SK-N-SH (cell line): ENCODE measurements around the gene DYNC1H1. TPM values are rescaled to one million over a fixed set of nuclear protein-coding genes. Genes with fewer than 3 reads are reported as not detected.

Source experiments
- CTCF ChIA-PET: fragments of 300-600, 350-600 bp; formaldehyde crosslinking; extraction: SDS; loops from one replicate; lab custom pipeline; 2021; lab: Yijun Ruan, JAX
- POLR2A ChIA-PET: fragments of 350-600 bp; sonication (Branson Sonifier 250); formaldehyde crosslinking; extraction: SDS; loops from one replicate; lab custom pipeline; 2020; ENCODE audit warnings: antibody characterized with exemption, inconsistent platforms; lab: Yijun Ruan, JAX
- DNase-seq: peaks from one replicate; pipeline ENCODE4 v3.0.0; 2012
- H2AFZ ChIP-seq: fragments of 200-600 bp; sonication (generic); 2 replicates; pipeline ENCODE4 v1.8.1; 2016; ENCODE audit warnings: antibody characterized with exemption, mild to moderate bottlenecking, low read depth
- H3F3A ChIP-seq: fragments of 200-600 bp; sonication (generic); replicated peaks from 2 replicates; pipeline ENCODE3; 2016; ENCODE audit warnings: antibody characterized with exemption, mild to moderate bottlenecking; ENCODE audit not compliant: insufficient read depth
- H3K27ac ChIP-seq, 2 experiments: fragments of 200-500 bp in 1 of 2; fragments of 200-600 bp in 1 of 2; sonication (Bioruptor generic) in 1 of 2; sonication (generic), shearing (Covaris generic) in 1 of 2; 2 replicates each; pipeline versions ENCODE4 v1.5.1 to v1.6.1; 2014 to 2016; ENCODE audit warnings: low read depth in 2 of 2, inconsistent platforms in 1 of 2, low read length in 1 of 2, mild to moderate bottlenecking in 1 of 2, mixed read lengths in 1 of 2
- H3K27me3 ChIP-seq: fragments of 200-600 bp; sonication (generic), shearing (Covaris generic); 2 replicates; pipeline ENCODE4 v1.6.1; 2016; ENCODE audit warnings: mixed run types; ENCODE audit not compliant: insufficient read depth
- H3K36me3 ChIP-seq, 2 experiments: fragments of 200-500 bp in 1 of 2; fragments of 200-600 bp in 1 of 2; sonication (Bioruptor generic) in 1 of 2; sonication (generic) in 1 of 2; replicated peaks in 1 of 2; 2 replicates each; pipeline versions ENCODE3 to v1.5.1; 2014 to 2016; ENCODE audit warnings: low read length in 1 of 2, mild to moderate bottlenecking in 1 of 2; ENCODE audit not compliant: insufficient read depth in 2 of 2, control insufficient read depth in 1 of 2
- H3K4me1 ChIP-seq, 2 experiments: fragments of 200-500 bp in 1 of 2; fragments of 200-600 bp in 1 of 2; sonication (Bioruptor generic) in 1 of 2; sonication (generic), shearing (Covaris generic) in 1 of 2; 2 replicates each; pipeline versions ENCODE4 v1.5.1 to v1.6.1; 2014 to 2016; ENCODE audit warnings: low read depth in 1 of 2, low read length in 1 of 2, mixed run types in 1 of 2; ENCODE audit not compliant: insufficient read depth in 2 of 2, control insufficient read depth in 1 of 2
- H3K4me2 ChIP-seq: fragments of 200-600 bp; sonication (generic), shearing (Covaris generic); 2 replicates; pipeline ENCODE4 v1.6.1; 2017; ENCODE audit warnings: mixed run types
- H3K4me3 ChIP-seq, 2 experiments: fragments of 200-500 bp in 1 of 2; fragments of 200-600 bp in 1 of 2; sonication (Bioruptor generic) in 1 of 2; sonication (generic), shearing (Covaris generic) in 1 of 2; 2 replicates each; pipeline versions ENCODE4 v1.5.1 to v1.8.1; 2014 to 2016; ENCODE audit warnings: low read depth in 2 of 2, inconsistent platforms in 1 of 2, low read length in 1 of 2, mild to moderate bottlenecking in 1 of 2, mixed read lengths in 1 of 2, moderate library complexity in 1 of 2
- H3K79me2 ChIP-seq: fragments of 200-600 bp; sonication (generic); 2 replicates; pipeline ENCODE4 v1.8.1; 2017; ENCODE audit warnings: mild to moderate bottlenecking; ENCODE audit not compliant: insufficient read depth
- H3K9ac ChIP-seq: fragments of 200-600 bp; sonication (generic); 2 replicates; pipeline ENCODE4 v1.6.1; 2017; ENCODE audit warnings: mixed run types
- H3K9me2 ChIP-seq: fragments of 200-600 bp; sonication (generic); 2 replicates; pipeline ENCODE4 v1.6.1; 2017; ENCODE audit warnings: mixed run types
- H3K9me3 ChIP-seq: fragments of 200-600 bp; sonication (generic); 2 replicates; pipeline ENCODE4 v1.6.1; 2017; ENCODE audit warnings: mixed run types, mild to moderate bottlenecking, moderate library complexity
- H4K20me1 ChIP-seq: fragments of 200-600 bp; sonication (generic); 2 replicates; pipeline ENCODE4 v1.6.1; 2017; ENCODE audit warnings: mild to moderate bottlenecking, mixed run types; ENCODE audit not compliant: insufficient read depth
- CHD2 ChIP-seq: fragments of 150-350 bp; IDR thresholded peaks from 2 replicates; pipeline ENCODE4 v1.6.1; 2018; ENCODE audit warnings: low read length; ENCODE audit not compliant: partially characterized antibody
- ELF1 ChIP-seq: IDR thresholded peaks from 2 replicates; pipeline ENCODE4 v1.4.0; 2012
- EZH2phosphoT487 ChIP-seq: fragments of 200-600 bp; sonication (generic); IDR thresholded peaks from 2 replicates; pipeline ENCODE4 v1.6.1; 2017; ENCODE audit warnings: low read depth, mixed run types, mild to moderate bottlenecking, antibody characterized with exemption, moderate library complexity, borderline replicate concordance
- FOXJ3 ChIP-seq: sonication (generic); formaldehyde crosslinking; IDR thresholded peaks from 2 replicates; pipeline ENCODE4 v1.5.1; 2020; ENCODE audit warnings: mild to moderate bottlenecking, missing genetic modification reagents
- FOXM1 ChIP-seq: IDR thresholded peaks from 2 replicates; pipeline ENCODE4 v1.4.0; 2012; ENCODE audit warnings: low read depth, mild to moderate bottlenecking
- GABPA ChIP-seq: IDR thresholded peaks from 2 replicates; pipeline ENCODE4 v1.4.0; 2012; ENCODE audit warnings: low read depth, mild to moderate bottlenecking
- JUND ChIP-seq: IDR thresholded peaks from 2 replicates; pipeline ENCODE4 v1.4.0; 2012
- MEF2A ChIP-seq: IDR thresholded peaks from 2 replicates; pipeline ENCODE4 v1.4.0; 2012; ENCODE audit warnings: low read depth, borderline replicate concordance
- NRF1 ChIP-seq: IDR thresholded peaks from 2 replicates; pipeline ENCODE4 v1.6.1; 2012; ENCODE audit warnings: low read depth, mild to moderate bottlenecking, low read length
- PBX3 ChIP-seq: IDR thresholded peaks from 2 replicates; pipeline ENCODE4; 2012
- POLR2AphosphoS5 ChIP-seq: IDR thresholded peaks from 2 replicates; pipeline ENCODE4 v1.6.1; 2012; ENCODE audit warnings: low read depth, low read length
- RAD21 ChIP-seq: IDR thresholded peaks from 2 replicates; pipeline ENCODE4 v1.6.1; 2012; ENCODE audit warnings: mild to moderate bottlenecking, low read length
- RCOR1 ChIP-seq: fragments of 150-350 bp; IDR thresholded peaks from 2 replicates; pipeline ENCODE4 v1.6.1; 2017; ENCODE audit warnings: antibody characterized with exemption, low read length
- RFX5 ChIP-seq: IDR thresholded peaks from 2 replicates; pipeline ENCODE4 v1.6.1; 2012; ENCODE audit warnings: mild to moderate bottlenecking, improper control_type of control experiment, low read length
- RXRA ChIP-seq: IDR thresholded peaks from 2 replicates; pipeline ENCODE4 v1.4.0; 2012; ENCODE audit warnings: low read depth, mild to moderate bottlenecking, borderline replicate concordance
- SIN3A ChIP-seq: IDR thresholded peaks from 2 replicates; pipeline ENCODE4 v1.6.1; 2012; ENCODE audit warnings: low read depth, mild to moderate bottlenecking, low read length, moderate library complexity, borderline replicate concordance
- SMC3 ChIP-seq: IDR thresholded peaks from 2 replicates; pipeline ENCODE4 v1.6.1; 2012; ENCODE audit warnings: low read depth, low read length, improper control_type of control experiment
- TAF1 ChIP-seq: IDR thresholded peaks from 2 replicates; pipeline ENCODE4 v1.6.1; 2012; ENCODE audit warnings: low read depth, mild to moderate bottlenecking, low read length, moderate library complexity, borderline replicate concordance
- TCF12 ChIP-seq: IDR thresholded peaks from 2 replicates; pipeline ENCODE4 v1.4.0; 2012
- USF2 ChIP-seq: fragments of 150-350 bp; IDR thresholded peaks from 2 replicates; pipeline ENCODE4 v1.6.1; 2017; ENCODE audit warnings: antibody characterized with exemption, low read length, low read depth, borderline replicate concordance
- WGBS: methylation state at CpG from one replicate; pipeline ENCODE4 v1.1.6; 2017; ENCODE audit warnings: low lambda C conversion rate; 5-methylcytosine and 5-hydroxymethylcytosine counted together
- polyA plus RNA-seq, 3 experiments: library from polyadenylated mRNA; depleted of rRNA; stranded (reverse); fragments of >200 nt; gene quantifications; 2 replicates each; pipeline ENCODE4 v1.2.3, GENCODE V29; 2012
- TF ChIP-seq, protein P1 (sequence below): fragments of 200-600 bp; sonication (generic); IDR thresholded peaks from 2 replicates; pipeline ENCODE4 v1.6.1; 2017; ENCODE audit warnings: antibody characterized with exemption, mild to moderate bottlenecking, moderate library complexity
- TF ChIP-seq, protein P2 (sequence below): fragments of 150-350 bp; IDR thresholded peaks from 2 replicates; pipeline ENCODE4 v1.6.1; 2016; ENCODE audit warnings: mild to moderate bottlenecking, low read depth, low read length

DYNC1H1 gene
- polyA plus RNA-seq, 1 of the 3 experiments (the other 2 are of a cell fraction) = 140 TPM

DNA sequence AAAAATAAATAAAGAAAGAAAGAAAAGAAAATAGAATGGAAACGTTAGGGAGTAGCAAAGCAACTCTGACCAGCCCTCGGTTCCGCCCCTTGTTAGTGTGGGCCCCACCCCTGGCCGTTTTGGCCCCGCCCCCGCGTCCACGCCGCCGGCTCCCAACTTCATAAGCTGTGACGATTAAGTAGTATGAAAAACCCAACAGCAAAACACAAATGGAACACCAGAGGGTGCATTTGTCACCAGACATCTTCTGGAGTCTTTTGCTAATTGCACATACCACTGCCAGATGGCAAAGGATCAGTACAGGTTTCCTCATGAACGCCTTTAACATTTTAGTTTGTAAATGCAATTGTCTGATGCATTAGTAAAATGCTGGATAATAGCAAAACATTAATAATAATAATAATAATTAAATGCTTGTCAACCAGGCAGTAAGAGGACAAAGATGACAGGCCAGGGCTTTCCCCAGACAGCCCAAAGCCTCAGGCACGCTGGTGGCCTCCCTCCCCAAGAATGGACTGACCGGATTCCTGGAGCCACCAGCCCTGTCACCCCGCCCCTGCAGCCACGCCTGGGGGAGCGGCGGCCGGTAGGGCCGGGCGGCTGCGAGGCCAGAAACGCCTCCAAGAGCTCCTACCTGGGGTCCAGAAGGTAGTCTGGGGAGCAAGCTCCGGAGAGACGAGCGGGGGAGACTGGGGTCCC, 98.9 kb downstream of the DYNC1H1 start:
- Histone ChIP-seq H3K9me3 (no peaks in the 10 kb centered on the region), H3K27ac (no peak overlapping the region), H3F3A (peaks cover 3% of the 10 kb centered on the region)
- TF ChIP-seq SMC3 (peak; percentile 76), EZH2phosphoT487 (no peak), TAF1 (no peak), JUND (no peak), SIN3A (no peak), NRF1 (no peak), TCF12 (peak; percentile 20; the same call in 1 of the 2 replicates), RAD21 (peak; percentile 76), GABPA (no peak)
- TF ChIP-seq, protein P1, sequence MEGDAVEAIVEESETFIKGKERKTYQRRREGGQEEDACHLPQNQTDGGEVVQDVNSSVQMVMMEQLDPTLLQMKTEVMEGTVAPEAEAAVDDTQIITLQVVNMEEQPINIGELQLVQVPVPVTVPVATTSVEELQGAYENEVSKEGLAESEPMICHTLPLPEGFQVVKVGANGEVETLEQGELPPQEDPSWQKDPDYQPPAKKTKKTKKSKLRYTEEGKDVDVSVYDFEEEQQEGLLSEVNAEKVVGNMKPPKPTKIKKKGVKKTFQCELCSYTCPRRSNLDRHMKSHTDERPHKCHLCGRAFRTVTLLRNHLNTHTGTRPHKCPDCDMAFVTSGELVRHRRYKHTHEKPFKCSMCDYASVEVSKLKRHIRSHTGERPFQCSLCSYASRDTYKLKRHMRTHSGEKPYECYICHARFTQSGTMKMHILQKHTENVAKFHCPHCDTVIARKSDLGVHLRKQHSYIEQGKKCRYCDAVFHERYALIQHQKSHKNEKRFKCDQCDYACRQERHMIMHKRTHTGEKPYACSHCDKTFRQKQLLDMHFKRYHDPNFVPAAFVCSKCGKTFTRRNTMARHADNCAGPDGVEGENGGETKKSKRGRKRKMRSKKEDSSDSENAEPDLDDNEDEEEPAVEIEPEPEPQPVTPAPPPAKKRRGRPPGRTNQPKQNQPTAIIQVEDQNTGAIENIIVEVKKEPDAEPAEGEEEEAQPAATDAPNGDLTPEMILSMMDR = peak; percentile 60
- TF ChIP-seq, all 33 proteins: peak for 4
- H3K9me2 ChIP-seq = no peaks in the 10 kb centered on the region
- no peaks in the 10 kb centered on the region for H3K4me1 ChIP-seq
- no peaks in the 10 kb centered on the region for H3K36me3 ChIP-seq
- H3K9ac ChIP-seq = no peak overlapping the region
- ChIA-PET CTCF (interaction anchor here (0.8 to 5.2 kb wide), 14 partner anchors 12 to 356 kb away, joined by 3 to 48 read pairs (median 4); no protein-coding TSS in a partner anchor), POLR2A (interaction anchor here (0.7 to 1.1 kb wide), 2 partner anchors 26 to 251 kb away, joined by 3 read pairs; no protein-coding TSS in a partner anchor)
- no peaks in the 10 kb centered on the region for H3K27me3 ChIP-seq
- H2AFZ ChIP-seq = no peak overlapping the region
- H4K20me1 ChIP-seq = no peaks in the 10 kb centered on the region
- peak; percentile 94 for DNase-seq
- H3K4me2 ChIP-seq = no peak overlapping the region
- no peak overlapping the region for H3K4me3 ChIP-seq
- no peaks in the 10 kb centered on the region for H3K79me2 ChIP-seq
- 42% methylated on average over 21 of the region's 26 CpGs for WGBS

- ChIA-PET CTCF (interaction anchor here (0.7 to 5.2 kb wide), 9 partner anchors 11 to 260 kb away, joined by 3 to 48 read pairs (median 4); no protein-coding TSS in a partner anchor), POLR2A (no interaction called here)
- Histone ChIP-seq H3K4me1 (no peaks in the 10 kb centered on the region), H3K9me2 (no peaks in the 10 kb centered on the region), H3K9ac (no peak overlapping the region), H3K36me3 (no peaks in the 10 kb centered on the region), H3K79me2 (no peaks in the 10 kb centered on the region), H3K9me3 (no peaks in the 10 kb centered on the region), H3F3A (peaks cover 3% of the 10 kb centered on the region), H3K27me3 (no peaks in the 10 kb centered on the region), H3K4me2 (no peak overlapping the region), H3K4me3 (no peak overlapping the region), H4K20me1 (no peaks in the 10 kb centered on the region), H3K27ac (no peak overlapping the region), H2AFZ (no peak overlapping the region)
- WGBS = 91% methylated on average over 14 of the region's 14 CpGs
- peak; percentile 22 for DNase-seq
- TF ChIP-seq USF2 (no peak), NRF1 (no peak), RFX5 (no peak), PBX3 (no peak), EZH2phosphoT487 (no peak), ELF1 (no peak), RCOR1 (no peak), POLR2AphosphoS5 (no peak), FOXM1 (no peak), TAF1 (no peak), FOXJ3 (CRISPR knock-in tag) (no peak), RXRA (no peak), MEF2A (no peak), CHD2 (no peak)
- TF ChIP-seq, protein P2, sequence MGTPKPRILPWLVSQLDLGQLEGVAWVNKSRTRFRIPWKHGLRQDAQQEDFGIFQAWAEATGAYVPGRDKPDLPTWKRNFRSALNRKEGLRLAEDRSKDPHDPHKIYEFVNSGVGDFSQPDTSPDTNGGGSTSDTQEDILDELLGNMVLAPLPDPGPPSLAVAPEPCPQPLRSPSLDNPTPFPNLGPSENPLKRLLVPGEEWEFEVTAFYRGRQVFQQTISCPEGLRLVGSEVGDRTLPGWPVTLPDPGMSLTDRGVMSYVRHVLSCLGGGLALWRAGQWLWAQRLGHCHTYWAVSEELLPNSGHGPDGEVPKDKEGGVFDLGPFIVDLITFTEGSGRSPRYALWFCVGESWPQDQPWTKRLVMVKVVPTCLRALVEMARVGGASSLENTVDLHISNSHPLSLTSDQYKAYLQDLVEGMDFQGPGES = no peak
These were observed 99.5 kb downstream of the DYNC1H1 start for GRCh38 chr14:102063808-102064429.
